LNCaP clone FGC (cell line): Measurements from ENCODE around the gene GCLM.

Source experiments
- DNase-seq: peaks from one replicate; pipeline ENCODE4 v3.0.0-alpha.2; 2011; ENCODE audit warnings: low read depth
- H3K4me3 ChIP-seq: 2 replicates; pipeline ENCODE4 v1.5.1; 2011; ENCODE audit warnings: mild to moderate bottlenecking, low read depth, low read length, control low read depth
- CTCF ChIP-seq: IDR thresholded peaks from 2 replicates; pipeline ENCODE4 v1.5.1; 2012; ENCODE audit warnings: mild to moderate bottlenecking; ENCODE audit not compliant: control insufficient read depth, insufficient read depth; ENCODE audit errors: extremely low read depth

Gene GCLM

GRCh38 chr1:93846206-93846991 lies 62.8 kb downstream of the GCLM start:
- peak; percentile 25; the same call in 1 of the 2 replicates for TF ChIP-seq CTCF
- peak overlapping the region; percentile 65 for H3K4me3 ChIP-seq
- DNase-seq: no peak

GRCh38 chr1:93845538-93846205 lies 63.6 kb downstream of the GCLM start:
- H3K4me3 ChIP-seq: peak overlapping the region; percentile 65
- no peak for DNase-seq
- no peak for TF ChIP-seq CTCF

GRCh38 chr1:93844262-93845045 lies 64.8 kb downstream of the GCLM start:
- TF ChIP-seq CTCF: peak; percentile 84
- DNase-seq: peak; percentile 64
- no peak overlapping the region for H3K4me3 ChIP-seq

- no peak for DNase-seq
- no peak for TF ChIP-seq CTCF
- H3K4me3 ChIP-seq: no peak overlapping the region
Observed at GRCh38 chr1:93842750-93843500, 66.3 kb downstream of the GCLM start.

GRCh38 chr1:93841771-93842170 lies 67.5 kb downstream of the GCLM start:
- no peak overlapping the region for H3K4me3 ChIP-seq
- no peak for DNase-seq
- TF ChIP-seq CTCF: no peak

GRCh38 chr1:93840956-93841482 lies 68.2 kb downstream of the GCLM start:
- no peak overlapping the region for H3K4me3 ChIP-seq
- TF ChIP-seq CTCF: no peak
- DNase-seq: no peak
